HG03575 (cell line): ENCODE measurements around the gene ZNF562.

ENCODE experiments used
- ATAC-seq: cut with Tn5 transposase; IDR thresholded peaks from one replicate; pipeline ENCODE4 v1.9.1; 2021; ENCODE audit not compliant: unreplicated experiment, insufficient number of reproducible peaks, low FRiP score; ENCODE audit errors: extremely low read depth

ZNF562 gene

GRCh38 chr19:9650345-9650744 is 24.6 kb downstream of the ZNF562 start:
- no peak for ATAC-seq

GRCh38 chr19:9645472-9645871 is 29.4 kb downstream of the ZNF562 start:
- ATAC-seq = no peak

- ATAC-seq = no peak
Observed at GRCh38 chr19:9644472-9644871, 30.4 kb downstream of the ZNF562 start.

DNA sequence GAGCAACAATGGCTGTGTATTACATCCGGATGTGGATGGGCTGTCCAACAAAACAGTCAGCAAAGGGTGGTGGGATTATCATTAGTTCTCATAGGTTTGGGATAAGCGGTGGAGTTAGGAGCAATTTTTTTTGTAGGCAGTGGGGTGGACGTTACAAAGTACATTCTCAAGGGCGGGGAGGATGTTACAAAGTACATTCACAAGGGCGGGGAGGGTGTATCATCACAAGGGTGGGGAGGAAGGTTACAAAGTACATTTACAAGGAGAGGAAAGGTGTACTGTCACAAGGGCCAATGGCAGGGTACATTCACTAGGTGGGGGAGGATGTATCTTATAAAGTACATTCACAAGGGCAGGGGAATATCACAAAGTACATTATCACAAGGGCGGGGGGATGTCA is 33.1 kb downstream of the ZNF562 start:
- no peak for ATAC-seq

DNA sequence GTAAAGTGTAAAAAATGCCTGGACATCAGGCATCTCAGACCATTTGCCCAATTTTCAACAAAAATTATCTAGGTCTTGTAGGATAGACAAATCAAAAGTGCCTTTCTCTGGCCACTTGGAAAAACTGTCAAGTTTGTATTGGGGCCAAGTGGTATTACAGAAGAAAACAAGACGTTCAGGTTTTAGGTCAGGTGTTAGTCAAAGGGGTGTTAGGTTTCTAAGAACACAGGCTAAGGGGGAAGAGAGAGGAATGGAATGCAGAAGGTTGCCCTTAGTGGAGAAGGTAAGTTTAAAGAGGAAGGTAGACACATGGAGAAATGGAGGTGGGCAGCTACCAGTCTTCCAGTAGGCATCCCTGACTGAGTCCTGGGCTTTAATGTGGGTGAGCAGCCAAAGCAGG is 33.9 kb downstream of the ZNF562 start:
- no peak for ATAC-seq

DNA sequence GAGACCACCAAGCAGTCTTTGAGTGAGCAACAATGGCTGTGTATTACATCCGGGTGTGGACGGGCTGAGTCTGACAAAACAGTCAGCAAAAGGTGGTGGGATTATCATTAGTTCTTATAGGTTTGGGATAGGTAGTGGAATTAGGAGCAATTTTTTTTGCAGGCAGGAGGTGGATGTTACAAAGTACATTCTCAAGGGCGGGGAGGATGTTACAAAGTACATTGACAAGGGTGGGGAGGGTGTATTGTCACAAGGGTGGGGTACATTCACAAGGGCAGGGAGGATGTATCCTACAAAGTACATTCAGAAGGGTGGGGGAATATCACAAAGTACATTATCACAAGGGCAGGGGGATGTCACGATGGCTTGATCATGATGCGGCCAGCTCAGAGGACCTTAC is 38.9 kb downstream of the ZNF562 start:
- no peak for ATAC-seq

GRCh38 chr19:9627856-9628255 is 47.0 kb downstream of the ZNF562 start:
- ATAC-seq = no peak

GRCh38 chr19:9622531-9622930 is 52.4 kb downstream of the ZNF562 start:
- ATAC-seq = no peak

- ATAC-seq = no peak
Observed at GRCh38 chr19:9621156-9622037, 53.5 kb downstream of the ZNF562 start, which contains the start of gene ZNF561. ZNF561 (minus strand) TSS chr19:9621232; CDS start chr19:9619456, 1,776 bp downstream.

GRCh38 chr19:9620842-9621155 is 54.1 kb downstream of the ZNF562 start:
- ATAC-seq = no peak

DNA sequence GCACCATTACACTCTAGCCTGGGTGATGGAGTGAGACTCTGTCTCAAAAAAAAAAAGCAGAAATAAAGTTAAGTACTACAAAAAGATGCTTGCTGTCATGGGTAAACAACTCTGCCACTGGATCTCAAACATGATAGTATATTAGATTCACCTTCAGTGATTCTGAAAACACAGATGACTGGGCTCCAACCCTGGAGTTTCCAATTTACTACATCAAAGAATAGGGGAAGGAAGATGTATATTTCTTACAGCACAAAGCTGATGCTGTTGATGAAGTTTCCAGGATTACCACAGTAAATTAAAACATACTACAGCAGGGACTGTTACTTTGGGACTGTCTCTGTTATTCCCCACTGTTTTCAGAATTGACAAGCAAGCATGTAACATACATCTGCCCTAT is 59.1 kb downstream of the ZNF562 start:
- no peak for ATAC-seq

DNA sequence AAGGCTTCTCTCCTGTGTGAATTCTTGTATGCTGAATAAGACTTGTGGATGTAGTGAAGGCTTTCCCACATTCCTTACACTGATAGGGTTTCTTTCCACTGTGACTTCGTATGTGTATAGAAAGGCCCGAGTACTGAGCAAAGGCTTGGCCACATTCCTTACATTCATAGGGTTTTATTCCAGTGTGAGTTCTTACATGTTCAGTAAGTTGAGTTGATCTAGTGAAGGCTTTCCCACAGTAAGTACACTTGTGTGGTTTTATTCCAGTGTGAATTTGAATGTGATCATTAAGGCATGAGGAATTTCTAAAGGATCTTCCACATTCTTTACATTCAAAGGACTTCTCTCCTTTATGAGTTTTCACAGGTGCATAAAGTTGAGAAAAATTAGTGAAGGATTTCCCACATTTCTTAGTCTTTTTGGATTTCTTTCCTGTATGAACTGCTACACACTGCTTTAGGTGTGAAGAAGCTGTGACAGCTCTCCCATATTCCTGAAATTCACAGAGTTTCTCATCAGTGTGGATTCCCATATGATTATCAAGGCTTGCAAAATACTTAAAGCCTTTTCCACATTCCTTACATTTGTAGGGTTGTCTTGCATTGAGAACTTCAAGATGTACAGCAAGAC is 64.3 kb downstream of the ZNF562 start:
- no peak for ATAC-seq

GRCh38 chr19:9608912-9609311 is 66.0 kb downstream of the ZNF562 start:
- no peak for ATAC-seq

DNA sequence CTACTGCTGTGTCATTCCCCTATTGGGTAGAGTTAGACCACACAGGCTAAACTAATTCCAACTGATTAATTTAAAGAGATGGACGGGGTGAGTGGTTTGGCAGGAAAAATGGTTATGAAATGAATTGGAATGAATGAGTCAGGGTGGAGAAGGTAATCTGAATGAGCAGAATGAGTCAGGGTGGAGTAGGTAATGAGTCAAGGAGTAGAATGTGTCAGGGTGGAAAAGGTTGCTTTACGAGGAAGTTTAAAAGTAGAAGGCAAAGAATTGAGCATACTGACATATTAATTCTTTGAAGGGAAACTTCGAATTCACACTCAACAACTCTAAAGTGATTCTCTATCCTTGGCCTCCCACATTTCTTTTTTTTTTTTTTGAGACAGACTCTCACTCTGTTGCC is 77.9 kb downstream of the ZNF562 start:
- no peak for ATAC-seq
